ENCODE results near the gene AP3M1.
A peak's percentile ranks its signal among the peaks of the same experiment; 100 is the strongest.
"Not testable (repeated sequence)": the region's sequence is repeated elsewhere in the genome, so short reads cannot be mapped to it uniquely, and the experiment has no call there.

Gene AP3M1

GRCh38 chr10:74156919-74157289 lies 6.3 kb upstream of the AP3M1 start:
- no peak overlapping the region for H3K4me2 ChIP-seq (ENCODE audit: low read length)
- H3K36me3 ChIP-seq (ENCODE audit: insufficient read depth, low read length), result no peaks in the 10 kb centered on the region
- H3K27me3 ChIP-seq (ENCODE audit: control insufficient read depth, insufficient read depth, low read length), result no peaks in the 10 kb centered on the region
- H3K4me3 ChIP-seq (ENCODE audit: low read length), result no peak overlapping the region
- no peaks in the 10 kb centered on the region for H3K9me3 ChIP-seq (replicated peaks; ENCODE audit: low read length)
- H3K4me1 ChIP-seq (ENCODE audit: control insufficient read depth, insufficient read depth, low read length), result peaks cover 3% of the 10 kb centered on the region
- no peak overlapping the region for H3K9ac ChIP-seq (ENCODE audit: low read depth, low read length)

- no peak overlapping the region for H3K4me2 ChIP-seq (ENCODE audit: low read length)
- H3K27me3 ChIP-seq (ENCODE audit: control insufficient read depth, insufficient read depth, low read length), result no peaks in the 10 kb centered on the region
- no peaks in the 10 kb centered on the region for H3K36me3 ChIP-seq (ENCODE audit: insufficient read depth, low read length)
- peaks cover 12% of the 10 kb centered on the region for H3K4me1 ChIP-seq (ENCODE audit: control insufficient read depth, insufficient read depth, low read length)
- no peaks in the 10 kb centered on the region for H3K9me3 ChIP-seq (replicated peaks; ENCODE audit: low read length)
- H3K9ac ChIP-seq (ENCODE audit: low read depth, low read length), result no peak overlapping the region
- H3K4me3 ChIP-seq (ENCODE audit: low read length), result no peak overlapping the region
Observed at GRCh38 chr10:74153676-74154075, 3.0 kb upstream of the AP3M1 start.

DNA sequence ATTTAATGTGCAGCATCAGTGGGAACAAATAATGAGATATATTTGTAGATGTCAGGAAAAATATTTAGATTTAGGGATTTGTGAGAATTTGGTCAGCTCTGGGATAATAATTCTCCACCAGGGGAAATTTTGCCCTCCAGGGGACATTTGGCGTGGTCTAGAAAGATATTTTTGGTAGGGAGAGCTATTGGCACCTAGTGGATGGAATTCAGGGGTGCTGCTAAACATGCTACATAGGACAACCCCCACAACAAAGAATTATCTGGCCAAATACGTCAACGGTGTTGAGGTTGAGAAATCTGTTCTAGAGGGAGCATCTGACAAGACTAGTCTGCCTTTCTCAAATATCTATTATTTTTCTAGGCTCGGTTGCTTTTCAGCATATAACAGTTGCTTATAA lies 2.5 kb upstream of the AP3M1 start:
- Histone ChIP-seq H3K36me3 (ENCODE audit: insufficient read depth, low read length) (no peaks in the 10 kb centered on the region), H3K4me1 (ENCODE audit: control insufficient read depth, insufficient read depth, low read length) (peaks cover 12% of the 10 kb centered on the region), H3K9me3 (replicated peaks; ENCODE audit: low read length) (no peaks in the 10 kb centered on the region), H3K4me3 (ENCODE audit: low read length) (no peak overlapping the region), H3K27me3 (ENCODE audit: control insufficient read depth, insufficient read depth, low read length) (no peaks in the 10 kb centered on the region), H3K9ac (ENCODE audit: low read depth, low read length) (no peak overlapping the region), H3K4me2 (ENCODE audit: low read length) (no peak overlapping the region)

- no peaks in the 10 kb centered on the region for H3K36me3 ChIP-seq (ENCODE audit: insufficient read depth, low read length)
- peaks cover 12% of the 10 kb centered on the region for H3K4me1 ChIP-seq (ENCODE audit: control insufficient read depth, insufficient read depth, low read length)
- H3K4me2 ChIP-seq (ENCODE audit: low read length), result peak overlapping the region; percentile 89
- H3K4me3 ChIP-seq (ENCODE audit: low read length), result peak overlapping the region; percentile 81
- no peaks in the 10 kb centered on the region for H3K27me3 ChIP-seq (ENCODE audit: control insufficient read depth, insufficient read depth, low read length)
- H3K9ac ChIP-seq (ENCODE audit: low read depth, low read length), result peak overlapping the region; percentile 92
- H3K9me3 ChIP-seq (replicated peaks; ENCODE audit: low read length), result no peaks in the 10 kb centered on the region
Observed at GRCh38 chr10:74151879-74152722, 1.5 kb upstream of the AP3M1 start.

DNA sequence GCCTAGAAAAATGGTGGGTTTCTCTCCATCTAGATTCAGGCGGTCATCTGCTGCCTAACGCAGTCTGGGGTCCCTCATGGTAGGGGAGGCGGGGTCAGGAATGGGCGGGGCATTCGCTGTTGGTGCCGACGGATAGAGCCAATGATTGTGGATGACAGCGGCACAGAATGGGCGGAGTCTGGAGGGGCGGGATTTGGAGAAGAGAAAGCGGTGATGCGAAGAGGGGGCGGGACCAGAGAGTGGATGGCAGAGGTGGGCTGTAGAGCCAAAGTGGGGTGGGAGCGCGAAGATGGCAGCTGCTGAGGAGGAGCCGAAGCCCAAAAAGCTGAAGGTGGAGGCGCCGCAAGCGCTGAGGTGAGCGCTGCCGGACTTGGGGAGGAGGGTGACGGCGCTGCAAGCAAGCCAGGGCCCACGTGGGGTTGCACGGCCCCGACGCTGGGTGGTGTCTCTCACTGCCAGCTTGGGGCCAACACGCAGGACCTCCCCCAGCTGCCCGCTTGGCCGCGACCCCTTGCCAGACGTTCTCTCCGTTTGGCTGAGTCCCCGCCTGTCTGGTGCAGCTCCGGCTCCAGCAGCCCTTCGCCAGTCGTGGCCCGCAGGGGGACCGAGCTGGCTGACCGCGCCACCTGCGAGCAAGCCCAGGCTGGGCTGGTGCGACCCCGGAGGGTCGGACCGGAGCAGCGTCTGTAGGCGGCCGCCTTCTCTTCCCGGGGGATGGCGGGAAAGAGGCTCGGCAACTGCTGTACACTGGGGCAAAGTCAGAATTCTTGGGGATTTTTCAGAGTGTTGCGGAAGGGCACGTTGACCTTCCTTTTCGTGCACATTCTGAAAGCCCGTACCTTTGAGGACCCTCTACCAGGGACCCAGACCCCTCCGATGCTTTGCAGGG lies 606 bp upstream of the AP3M1 start, which contains the start of gene ADK:
Gene ADK (plus strand): TSS at position 232 of the 889 bp plus-strand sequence. CDS start 58 bp downstream, at position 290.
- Histone ChIP-seq H3K4me3 (ENCODE audit: low read length) (peak within 1 kb of the TSS; percentile 81), H3K4me1 (ENCODE audit: control insufficient read depth, insufficient read depth, low read length) (peaks cover 12% of the 10 kb centered on the region), H3K27me3 (ENCODE audit: control insufficient read depth, insufficient read depth, low read length) (no peaks in the 10 kb centered on the region), H3K4me2 (ENCODE audit: low read length) (peak within 1 kb of the TSS; percentile 89), H3K9ac (ENCODE audit: low read depth, low read length) (peak within 1 kb of the TSS; percentile 92), H3K9me3 (replicated peaks; ENCODE audit: low read length) (no peaks in the 10 kb centered on the region), H3K36me3 (ENCODE audit: insufficient read depth, low read length) (no peaks in the 10 kb centered on the region)

DNA sequence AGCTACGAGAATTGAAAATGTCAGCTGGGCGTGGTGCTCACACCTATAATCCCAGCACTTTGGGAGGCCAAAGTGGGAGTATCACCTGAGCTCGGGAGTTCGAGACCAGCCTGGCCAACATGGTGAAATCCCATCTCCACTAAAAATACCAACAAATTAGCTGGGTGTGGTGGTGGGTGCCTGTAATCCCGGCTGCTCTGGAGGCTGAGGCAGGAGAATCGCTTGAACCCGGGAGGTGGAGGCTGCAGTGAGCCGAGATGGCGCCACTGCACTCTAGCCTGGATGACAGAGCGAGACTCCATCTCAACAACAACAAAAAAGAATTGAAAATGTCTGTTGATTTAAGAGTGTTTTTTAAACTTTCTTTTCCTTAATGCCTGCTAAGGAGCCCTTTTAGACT lies 3.6 kb downstream of the AP3M1 start:
- not testable (repeated sequence) for H3K9me3 ChIP-seq (replicated peaks; ENCODE audit: low read length); H3K27me3 ChIP-seq (ENCODE audit: control insufficient read depth, insufficient read depth, low read length); H3K9ac ChIP-seq (ENCODE audit: low read depth, low read length); H3K4me2 ChIP-seq (ENCODE audit: low read length); H3K36me3 ChIP-seq (ENCODE audit: insufficient read depth, low read length); H3K4me3 ChIP-seq (ENCODE audit: low read length)
- peaks cover 23% of the 10 kb centered on the region for H3K4me1 ChIP-seq (ENCODE audit: control insufficient read depth, insufficient read depth, low read length)

- Histone ChIP-seq H3K27me3 (ENCODE audit: control insufficient read depth, insufficient read depth, low read length) (no peaks in the 10 kb centered on the region), H3K9ac (ENCODE audit: low read depth, low read length) (no peak overlapping the region), H3K9me3 (replicated peaks; ENCODE audit: low read length) (no peaks in the 10 kb centered on the region), H3K4me3 (ENCODE audit: low read length) (no peak overlapping the region), H3K36me3 (ENCODE audit: insufficient read depth, low read length) (no peaks in the 10 kb centered on the region), H3K4me1 (ENCODE audit: control insufficient read depth, insufficient read depth, low read length) (peaks cover 21% of the 10 kb centered on the region), H3K4me2 (ENCODE audit: low read length) (peak overlapping the region; percentile 20)
Observed at GRCh38 chr10:74145133-74145532, 5.5 kb downstream of the AP3M1 start.

- Histone ChIP-seq H3K9me3 (replicated peaks; ENCODE audit: low read length) (no peaks in the 10 kb centered on the region), H3K4me2 (ENCODE audit: low read length) (no peak overlapping the region), H3K4me3 (ENCODE audit: low read length) (no peak overlapping the region), H3K4me1 (ENCODE audit: control insufficient read depth, insufficient read depth, low read length) (peaks cover 9% of the 10 kb centered on the region), H3K36me3 (ENCODE audit: insufficient read depth, low read length) (peaks cover 26% of the 10 kb centered on the region), H3K27me3 (ENCODE audit: control insufficient read depth, insufficient read depth, low read length) (no peaks in the 10 kb centered on the region), H3K9ac (ENCODE audit: low read depth, low read length) (no peak overlapping the region)
Observed at GRCh38 chr10:74140553-74140952, 10.1 kb downstream of the AP3M1 start.

GRCh38 chr10:74139981-74140380 lies 10.6 kb downstream of the AP3M1 start:
- H3K9me3 ChIP-seq (replicated peaks; ENCODE audit: low read length), result no peaks in the 10 kb centered on the region
- peaks cover 30% of the 10 kb centered on the region for H3K36me3 ChIP-seq (ENCODE audit: insufficient read depth, low read length)
- peaks cover 5% of the 10 kb centered on the region for H3K4me1 ChIP-seq (ENCODE audit: control insufficient read depth, insufficient read depth, low read length)
- H3K4me2 ChIP-seq (ENCODE audit: low read length), result no peak overlapping the region
- no peaks in the 10 kb centered on the region for H3K27me3 ChIP-seq (ENCODE audit: control insufficient read depth, insufficient read depth, low read length)
- H3K9ac ChIP-seq (ENCODE audit: low read depth, low read length), result no peak overlapping the region
- no peak overlapping the region for H3K4me3 ChIP-seq (ENCODE audit: low read length)

- H3K27me3 ChIP-seq (ENCODE audit: control insufficient read depth, insufficient read depth, low read length); H3K4me2 ChIP-seq (ENCODE audit: low read length); H3K4me1 ChIP-seq (ENCODE audit: control insufficient read depth, insufficient read depth, low read length); H3K9me3 ChIP-seq (replicated peaks; ENCODE audit: low read length); H3K9ac ChIP-seq (ENCODE audit: low read depth, low read length); H3K4me3 ChIP-seq (ENCODE audit: low read length): not testable (repeated sequence)
- H3K36me3 ChIP-seq (ENCODE audit: insufficient read depth, low read length), result peaks cover 35% of the 10 kb centered on the region
Observed at GRCh38 chr10:74138596-74138995, 12.0 kb downstream of the AP3M1 start.

DNA sequence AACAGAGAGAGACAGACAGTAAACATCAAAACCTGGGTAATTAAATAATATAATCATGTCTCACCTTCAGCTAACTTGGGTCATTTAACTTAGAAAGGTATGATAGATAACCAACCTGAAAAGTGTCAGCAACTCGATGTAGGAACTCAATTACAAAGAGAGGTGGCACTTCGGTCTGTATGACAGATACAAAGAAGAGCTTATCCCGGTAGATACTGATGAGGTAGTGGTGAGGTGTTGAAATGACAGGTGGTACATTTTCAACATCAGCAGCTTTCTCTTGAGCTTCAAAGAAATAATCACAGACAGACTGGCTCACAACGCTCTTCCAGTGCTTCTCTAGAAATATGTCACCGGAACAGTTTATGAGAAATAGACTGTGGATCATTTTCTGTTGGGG lies 12.6 kb downstream of the AP3M1 start:
- Histone ChIP-seq H3K9me3 (replicated peaks; ENCODE audit: low read length) (no peaks in the 10 kb centered on the region), H3K9ac (ENCODE audit: low read depth, low read length) (no peak overlapping the region), H3K4me1 (ENCODE audit: control insufficient read depth, insufficient read depth, low read length) (no peaks in the 10 kb centered on the region), H3K4me3 (ENCODE audit: low read length) (no peak overlapping the region), H3K27me3 (ENCODE audit: control insufficient read depth, insufficient read depth, low read length) (no peaks in the 10 kb centered on the region), H3K4me2 (ENCODE audit: low read length) (no peak overlapping the region), H3K36me3 (ENCODE audit: insufficient read depth, low read length) (peaks cover 35% of the 10 kb centered on the region)

Data from skeletal muscle satellite cell (primary cell).